OCI-LY7 (cell line): Measurements from ENCODE around the gene ATP5PD. TPM values are rescaled to one million over a fixed set of nuclear protein-coding genes. Genes with fewer than 3 reads are reported as not detected.

ENCODE experiments used
- BruUV-seq: library from RNA; stranded (reverse); fragments of 400-500 nt; replicated peaks from 2 replicates; lab custom pipeline; 2021; lab: Mats Ljungman, UMichigan
- CTCF ChIA-PET: fragments of 300-600 bp; sonication (Branson Sonifier 250); formaldehyde crosslinking; loops from one replicate; lab custom pipeline; 2022; ENCODE audit warnings: antibody characterized with exemption; ENCODE audit not compliant: unreplicated experiment; lab: Charles Lee
- POLR2A ChIA-PET: fragments of 300-600 bp; sonication (Branson Sonifier 250); formaldehyde crosslinking; loops from one replicate; lab custom pipeline; 2022; ENCODE audit warnings: antibody characterized with exemption; lab: Charles Lee
- DNase-seq: peaks from one replicate; pipeline ENCODE4 v3.0.0-alpha.2; 2015; ENCODE audit warnings: low spot score
- H2AFZ ChIP-seq: fragments of 200-600 bp; sonication (generic), shearing (Covaris generic); 2 replicates; pipeline ENCODE4 v1.6.1; 2014; ENCODE audit warnings: mild to moderate bottlenecking, antibody characterized with exemption, low read length, moderate library complexity
- H3K27ac ChIP-seq: fragments of 200-600 bp; sonication (generic); 2 replicates; pipeline ENCODE4 v1.5.1; 2014; ENCODE audit warnings: mixed run types, low read depth, mild to moderate bottlenecking, moderate library complexity, low read length, inconsistent platforms; ENCODE audit not compliant: poor library complexity, severe bottlenecking
- H3K36me3 ChIP-seq: fragments of 200-600 bp; sonication (generic); 2 replicates; pipeline ENCODE4 v1.6.1; 2014; ENCODE audit warnings: mild to moderate bottlenecking, antibody characterized with exemption, low read length, moderate library complexity, mixed read lengths; ENCODE audit not compliant: insufficient read depth
- H3K4me1 ChIP-seq: fragments of 200-600 bp; sonication (generic); 2 replicates; pipeline ENCODE4 v1.5.1; 2014; ENCODE audit warnings: mild to moderate bottlenecking, low read length; ENCODE audit not compliant: insufficient read depth, poor library complexity, severe bottlenecking
- H3K4me2 ChIP-seq: fragments of 200-600 bp; sonication (generic); 2 replicates; pipeline ENCODE4 v1.6.1; 2014; ENCODE audit warnings: mild to moderate bottlenecking, low read length
- H3K4me3 ChIP-seq: fragments of 200-600 bp; sonication (generic); 2 replicates; pipeline ENCODE4 v1.5.1; 2014; ENCODE audit warnings: mild to moderate bottlenecking, low read depth, low read length; ENCODE audit not compliant: poor library complexity, severe bottlenecking
- H3K79me2 ChIP-seq: fragments of 200-600 bp; sonication (generic); 2 replicates; pipeline ENCODE4 v1.6.1; 2016; ENCODE audit warnings: low read depth, mild to moderate bottlenecking, low read length, moderate library complexity, mixed read lengths; ENCODE audit not compliant: insufficient read depth
- H3K9me2 ChIP-seq: fragments of 200-600 bp; sonication (generic); 2 replicates; pipeline ENCODE4 v1.6.1; 2016; ENCODE audit warnings: mild to moderate bottlenecking, low read length, mixed read lengths; ENCODE audit not compliant: insufficient read depth
- H3K9me3 ChIP-seq: fragments of 200-600 bp; sonication (generic); 2 replicates; pipeline ENCODE4 v1.6.1; 2014; ENCODE audit warnings: mild to moderate bottlenecking, mixed run types, low read length, mixed read lengths
- H4K20me1 ChIP-seq: fragments of 200-600 bp; sonication (generic); 2 replicates; pipeline ENCODE4 v1.6.1; 2014; ENCODE audit warnings: mild to moderate bottlenecking, antibody characterized with exemption, low read length, moderate library complexity, mixed read lengths; ENCODE audit not compliant: insufficient read depth
- CTCF ChIP-seq: fragments of 200-600 bp; sonication (generic); conservative IDR thresholded peaks from 2 replicates; pipeline ENCODE4 v1.5.1; 2014; ENCODE audit warnings: mild to moderate bottlenecking, antibody characterized with exemption, low read length, moderate library complexity, mixed read lengths
- EZH2phosphoT487 ChIP-seq: fragments of 200-600 bp; sonication (generic); IDR thresholded peaks from 2 replicates; pipeline ENCODE4 v1.6.1; 2018; ENCODE audit warnings: low read depth, borderline replicate concordance, mild to moderate bottlenecking, mixed run types, antibody characterized with exemption, low read length, moderate library complexity, mixed read lengths
- intact Hi-C: fragments of 100-400 bp; cut with micrococcal nuclease; formaldehyde crosslinking; loops from one replicate; pipeline ENCODE4 v1.10.0; 2022; ENCODE audit not compliant: unreplicated experiment
- total RNA-seq, 2 experiments: library from RNA; depleted of rRNA in 1 of 2; stranded (reverse); fragments of >200 nt in 1 of 2; shearing (Covaris generic) in 1 of 2; gene quantifications; 2 replicates each; pipeline ENCODE4 v1.2.3, GENCODE V29; 2014 to 2022

The ATP5PD gene
- total RNA-seq, 2 experiments from 2014 or later: 301 to 317 TPM

GRCh38 chr17:75060434-75061054, 13.8 kb upstream of the ATP5PD start:
- Histone ChIP-seq H2AFZ (no peak overlapping the region), H3K9me2 (no peaks in the 10 kb centered on the region), H3K27ac (no peak overlapping the region), H3K4me1 (no peaks in the 10 kb centered on the region), H3K4me3 (no peak overlapping the region), H3K79me2 (no peaks in the 10 kb centered on the region), H3K4me2 (no peak overlapping the region), H4K20me1 (no peaks in the 10 kb centered on the region), H3K36me3 (peaks cover 84% of the 10 kb centered on the region), H3K9me3 (no peaks in the 10 kb centered on the region)
- no peak for TF ChIP-seq CTCF
- TF ChIP-seq EZH2phosphoT487: no peak
- intact Hi-C loops: no loop called here
- no TSS peak for BruUV-seq
- no peak for DNase-seq
- POLR2A ChIA-PET: interaction anchor here (1.0 to 1.6 kb wide), 3 partner anchors 9 to 11 kb away, joined by 3 to 6 read pairs (median 4); no protein-coding TSS in a partner anchor
- CTCF ChIA-PET: interaction anchor here (0.6 to 1.7 kb wide), 4 partner anchors 12 to 104 kb away, joined by 3 to 5 read pairs (median 4); no protein-coding TSS in a partner anchor

DNA sequence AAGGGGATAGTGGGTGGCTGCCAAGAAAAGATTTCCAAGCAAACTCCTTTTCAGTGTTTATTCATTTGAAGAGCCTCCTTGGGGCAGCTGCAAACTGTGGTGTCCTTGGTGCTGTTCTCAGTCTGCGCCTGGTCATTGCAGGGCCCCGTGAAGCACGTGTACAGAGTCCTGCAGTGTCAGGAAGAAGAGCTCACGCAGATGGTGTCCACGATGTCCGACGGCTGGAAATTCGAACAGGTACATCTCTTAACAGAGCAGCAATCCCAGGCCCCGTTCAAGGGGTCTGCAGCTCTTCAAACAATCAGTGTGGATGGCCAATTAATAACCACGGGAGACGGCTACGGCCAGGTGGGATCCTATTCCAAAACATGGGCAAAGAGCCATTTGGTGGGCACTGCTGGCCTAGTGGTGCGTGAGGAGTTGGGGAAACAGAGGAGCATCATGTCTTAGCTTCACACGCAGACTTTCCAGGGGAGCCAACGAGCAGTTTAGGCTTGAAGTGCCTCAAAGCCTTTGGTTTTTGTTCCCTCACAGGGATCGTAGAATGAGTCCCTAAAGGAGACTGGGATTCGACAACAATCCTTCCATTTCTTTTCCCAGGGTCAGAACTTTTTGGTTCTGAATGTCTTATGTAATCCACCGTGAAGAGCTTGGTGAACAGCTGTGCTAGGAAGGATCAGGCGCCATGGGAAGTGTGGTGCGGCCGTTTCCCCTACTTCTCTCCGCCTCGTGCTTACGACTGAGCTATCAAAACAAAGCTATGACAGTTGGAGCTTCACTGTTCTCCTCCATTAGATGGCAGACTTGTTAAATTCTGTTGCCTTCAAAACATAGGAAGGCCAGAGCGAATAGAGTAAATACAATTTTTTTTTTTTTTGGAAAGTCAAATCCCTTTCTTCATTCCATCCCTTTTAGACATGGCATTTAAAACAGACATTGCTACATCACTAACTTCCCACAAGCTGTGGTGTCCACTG, 12.9 kb upstream of the ATP5PD start:
- peaks cover 84% of the 10 kb centered on the region for H3K36me3 ChIP-seq
- no peak overlapping the region for H3K27ac ChIP-seq
- ChIA-PET POLR2A (interaction anchor here (0.7 to 1.6 kb wide), 4 partner anchors 10 to 582 kb away, joined by 3 to 4 read pairs (median 3); no protein-coding TSS in a partner anchor), CTCF (interaction anchor here (0.6 to 1.2 kb wide), 3 partner anchors 98 to 104 kb away, joined by 3 to 4 read pairs (median 3); no protein-coding TSS in a partner anchor)
- H3K79me2 ChIP-seq: no peaks in the 10 kb centered on the region
- no TSS peak for BruUV-seq
- no peak overlapping the region for H2AFZ ChIP-seq
- TF ChIP-seq EZH2phosphoT487 (no peak), CTCF (peak; percentile 69)
- H3K4me2 ChIP-seq: no peak overlapping the region
- H3K9me2 ChIP-seq: no peaks in the 10 kb centered on the region
- peak; percentile 42 for DNase-seq
- H3K4me1 ChIP-seq: no peaks in the 10 kb centered on the region
- no peak overlapping the region for H3K4me3 ChIP-seq
- H3K9me3 ChIP-seq: no peaks in the 10 kb centered on the region
- intact Hi-C loops: no loop called here
- H4K20me1 ChIP-seq: no peaks in the 10 kb centered on the region
